ENCODE data around the gene KLHL22.

The KLHL22 gene

DNA sequence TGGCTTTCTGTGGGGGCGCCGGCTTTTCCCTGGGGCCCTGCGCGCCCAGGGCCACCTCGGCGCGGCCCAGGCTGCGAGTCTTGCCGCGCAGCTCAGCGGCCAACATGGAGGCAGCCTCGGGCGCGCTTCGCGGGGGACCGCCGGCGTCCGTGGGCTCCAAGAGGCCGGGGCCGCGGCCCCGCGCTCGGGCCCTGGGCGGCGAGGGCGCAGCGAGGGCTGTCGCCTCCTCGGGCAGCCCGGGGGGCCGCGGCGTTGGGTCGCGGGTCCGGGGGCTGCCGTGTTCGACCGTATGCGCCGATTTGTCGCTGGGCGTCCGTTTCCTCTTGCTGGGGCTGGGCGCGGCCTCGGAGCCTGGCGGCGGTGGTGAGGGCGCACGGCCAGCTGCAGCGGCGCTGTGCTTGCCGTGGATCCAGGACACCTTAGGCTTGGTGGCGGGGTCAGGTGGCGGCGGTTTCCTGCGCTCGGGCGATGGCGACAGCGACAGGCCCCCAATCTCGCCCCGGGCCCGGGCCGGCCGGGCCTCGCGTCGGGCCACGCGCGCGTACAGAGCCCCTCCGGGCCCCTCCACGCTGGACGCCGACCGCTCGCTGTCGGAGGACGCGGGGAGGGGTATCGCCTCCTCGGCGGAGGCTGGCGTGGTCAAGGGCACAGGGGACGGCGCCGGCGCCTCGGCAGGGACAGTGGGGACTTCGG lies 69.9 kb downstream of the KLHL22 start:
- 0 out of 2 replicates have a peak, but pooled peaks cover 3% of the 10 kb centered on the region for H3K36me3 ChIP-seq (ENCODE audit: low read depth)
- no peak for DNase-seq (ENCODE audit: low spot score)
- H3K9me3 ChIP-seq (ENCODE audit: severe bottlenecking) = no peaks in the 10 kb centered on the region
- no peaks in the 10 kb centered on the region for H3K27me3 ChIP-seq (ENCODE audit: insufficient read depth, poor library complexity, severe bottlenecking)
- no peak for ATAC-seq (ENCODE audit: low read depth)
- TF ChIP-seq, protein P1, sequence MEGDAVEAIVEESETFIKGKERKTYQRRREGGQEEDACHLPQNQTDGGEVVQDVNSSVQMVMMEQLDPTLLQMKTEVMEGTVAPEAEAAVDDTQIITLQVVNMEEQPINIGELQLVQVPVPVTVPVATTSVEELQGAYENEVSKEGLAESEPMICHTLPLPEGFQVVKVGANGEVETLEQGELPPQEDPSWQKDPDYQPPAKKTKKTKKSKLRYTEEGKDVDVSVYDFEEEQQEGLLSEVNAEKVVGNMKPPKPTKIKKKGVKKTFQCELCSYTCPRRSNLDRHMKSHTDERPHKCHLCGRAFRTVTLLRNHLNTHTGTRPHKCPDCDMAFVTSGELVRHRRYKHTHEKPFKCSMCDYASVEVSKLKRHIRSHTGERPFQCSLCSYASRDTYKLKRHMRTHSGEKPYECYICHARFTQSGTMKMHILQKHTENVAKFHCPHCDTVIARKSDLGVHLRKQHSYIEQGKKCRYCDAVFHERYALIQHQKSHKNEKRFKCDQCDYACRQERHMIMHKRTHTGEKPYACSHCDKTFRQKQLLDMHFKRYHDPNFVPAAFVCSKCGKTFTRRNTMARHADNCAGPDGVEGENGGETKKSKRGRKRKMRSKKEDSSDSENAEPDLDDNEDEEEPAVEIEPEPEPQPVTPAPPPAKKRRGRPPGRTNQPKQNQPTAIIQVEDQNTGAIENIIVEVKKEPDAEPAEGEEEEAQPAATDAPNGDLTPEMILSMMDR (IDR thresholded peaks at IDR 0.05; ENCODE audit: poor library complexity, severe bottlenecking) = no peak
- H3K4me1 ChIP-seq (ENCODE audit: insufficient read depth, poor library complexity, severe bottlenecking) = no peaks in the 10 kb centered on the region
- no peak overlapping the region for H3K4me3 ChIP-seq (ENCODE audit: severe bottlenecking)
- no peak overlapping the region for H3K27ac ChIP-seq (ENCODE audit: poor library complexity, severe bottlenecking)

DNA sequence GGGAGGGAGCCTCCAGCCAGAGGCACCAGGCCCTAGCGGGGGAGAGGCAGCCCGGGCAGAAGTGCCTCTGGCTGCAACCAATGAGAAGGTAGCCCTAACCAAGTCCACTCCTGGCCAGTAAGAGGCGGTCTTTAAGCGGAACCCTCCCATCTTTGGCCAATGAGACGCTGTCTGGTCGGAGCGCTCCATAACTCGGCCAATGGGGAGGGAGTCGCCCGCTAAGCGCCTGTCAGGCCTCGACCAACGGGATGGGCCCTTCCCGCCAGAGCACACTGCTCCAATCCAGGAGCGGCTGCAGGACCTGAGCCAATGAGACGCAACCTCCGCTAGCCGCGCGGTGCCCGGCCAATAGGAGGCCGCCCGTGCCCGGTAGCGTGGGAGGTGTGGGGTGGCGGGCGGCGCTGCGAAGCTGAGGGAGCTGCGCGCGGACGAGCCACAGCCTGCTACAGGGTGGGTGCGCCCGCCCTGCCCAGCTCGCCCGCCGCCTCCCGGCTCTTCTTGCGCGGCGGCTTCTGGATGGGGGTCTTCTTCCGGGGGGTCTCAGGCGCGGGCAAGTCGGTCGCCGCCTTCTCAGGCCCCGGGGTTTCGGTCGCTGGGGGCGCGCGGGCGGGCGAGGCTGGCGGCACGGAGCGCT lies 70.5 kb downstream of the KLHL22 start:
- no peak overlapping the region for H3K27ac ChIP-seq (ENCODE audit: poor library complexity, severe bottlenecking)
- TF ChIP-seq, protein P1 (IDR thresholded peaks at IDR 0.05; ENCODE audit: poor library complexity, severe bottlenecking) = no peak
- 0 out of 2 replicates have a peak, but pooled peaks cover 3% of the 10 kb centered on the region for H3K36me3 ChIP-seq (ENCODE audit: low read depth)
- ATAC-seq (ENCODE audit: low read depth) (no peak), DNase-seq (ENCODE audit: low spot score) (peak; percentile 51)
- H3K4me3 ChIP-seq (ENCODE audit: severe bottlenecking) = no peak overlapping the region
- H3K27me3 ChIP-seq (ENCODE audit: insufficient read depth, poor library complexity, severe bottlenecking) = no peaks in the 10 kb centered on the region
- no peaks in the 10 kb centered on the region for H3K9me3 ChIP-seq (ENCODE audit: severe bottlenecking)
- H3K4me1 ChIP-seq (ENCODE audit: insufficient read depth, poor library complexity, severe bottlenecking) = no peaks in the 10 kb centered on the region

DNA sequence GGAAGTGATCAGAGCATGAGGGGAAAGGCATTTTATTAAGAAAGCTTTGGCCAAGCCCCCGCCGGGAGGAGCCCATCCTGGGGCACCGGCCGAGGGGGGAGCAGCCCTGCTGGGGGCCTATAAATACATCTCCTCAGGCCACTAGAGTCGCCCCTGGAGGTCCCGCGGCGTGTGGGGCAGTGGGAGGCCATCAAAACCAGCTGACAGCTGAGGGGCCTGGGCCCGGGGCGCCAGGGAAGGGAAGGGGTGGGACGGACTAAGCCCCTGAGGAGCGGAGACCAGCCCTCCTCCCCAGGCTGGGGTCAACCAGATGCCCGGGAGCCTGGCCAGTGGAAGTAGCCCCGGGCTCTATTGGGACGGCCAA lies 71.0 kb downstream of the KLHL22 start:
- ATAC-seq (ENCODE audit: low read depth) = no peak
- Histone ChIP-seq H3K27me3 (ENCODE audit: insufficient read depth, poor library complexity, severe bottlenecking) (no peaks in the 10 kb centered on the region), H3K4me3 (ENCODE audit: severe bottlenecking) (no peak overlapping the region), H3K27ac (ENCODE audit: poor library complexity, severe bottlenecking) (no peak overlapping the region), H3K36me3 (ENCODE audit: low read depth) (0 out of 2 replicates have a peak, but pooled peaks cover 2% of the 10 kb centered on the region), H3K4me1 (ENCODE audit: insufficient read depth, poor library complexity, severe bottlenecking) (no peaks in the 10 kb centered on the region), H3K9me3 (ENCODE audit: severe bottlenecking) (no peaks in the 10 kb centered on the region)
- TF ChIP-seq, protein P1 (IDR thresholded peaks at IDR 0.05; ENCODE audit: poor library complexity, severe bottlenecking) = no peak
- no peak for DNase-seq (ENCODE audit: low spot score)

DNA sequence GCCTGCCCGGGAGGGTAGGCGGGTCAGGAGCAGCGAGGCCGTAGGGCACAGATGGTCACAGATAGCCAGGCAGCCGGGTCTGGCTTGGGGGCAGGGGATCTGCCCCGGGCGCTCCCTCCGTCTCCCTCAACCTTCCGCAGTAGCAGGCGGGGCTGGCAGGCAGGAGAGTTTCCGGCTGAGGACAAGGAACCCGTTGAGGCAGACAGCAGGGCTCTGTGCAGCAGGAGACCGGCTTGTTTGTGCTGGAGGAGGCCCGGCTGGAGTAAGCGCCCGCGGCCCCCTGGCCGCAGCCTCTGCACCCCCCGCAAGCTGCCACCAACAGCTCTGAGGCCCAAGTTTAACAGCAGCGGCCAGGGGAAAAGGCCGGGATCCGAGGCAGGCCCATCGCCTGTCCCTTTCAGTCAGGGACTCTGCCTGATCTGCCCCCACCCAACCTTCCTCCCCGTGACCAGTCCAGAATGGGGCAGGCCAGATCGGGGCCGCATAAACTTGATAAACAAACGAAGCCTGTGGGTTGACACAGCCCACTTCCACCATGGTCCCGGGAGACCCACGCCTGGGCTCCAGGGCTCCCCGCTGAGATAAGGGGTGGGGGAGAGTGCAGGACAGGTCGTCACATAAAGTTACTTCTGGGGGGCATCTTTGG lies 71.6 kb downstream of the KLHL22 start:
- H3K27ac ChIP-seq (ENCODE audit: poor library complexity, severe bottlenecking) = no peak overlapping the region
- peak; percentile 47 for DNase-seq (ENCODE audit: low spot score)
- H3K9me3 ChIP-seq (ENCODE audit: severe bottlenecking) = no peaks in the 10 kb centered on the region
- TF ChIP-seq, protein P1 (IDR thresholded peaks at IDR 0.05; ENCODE audit: poor library complexity, severe bottlenecking) = no peak
- no peaks in the 10 kb centered on the region for H3K4me1 ChIP-seq (ENCODE audit: insufficient read depth, poor library complexity, severe bottlenecking)
- no peaks in the 10 kb centered on the region for H3K36me3 ChIP-seq (ENCODE audit: low read depth)
- no peak overlapping the region for H3K4me3 ChIP-seq (ENCODE audit: severe bottlenecking)
- no peak for ATAC-seq (ENCODE audit: low read depth)
- H3K27me3 ChIP-seq (ENCODE audit: insufficient read depth, poor library complexity, severe bottlenecking) = no peaks in the 10 kb centered on the region

Data from RWPE2 (cell line).